OCI-LY1 (cell line): ENCODE data around the gene SELPLG.

Experiments used
- H2AFZ ChIP-seq: fragments of 200-600 bp; sonication (generic), shearing (Covaris generic); 2 replicates; pipeline ENCODE4 v1.6.0; 2014; ENCODE audit warnings: antibody characterized with exemption, mild to moderate bottlenecking, low read length
- H3F3A ChIP-seq: fragments of 200-600 bp; sonication (generic), shearing (Covaris generic); 2 replicates; pipeline ENCODE4 v1.6.0; 2014; ENCODE audit warnings: mild to moderate bottlenecking, antibody characterized with exemption, low read length, moderate library complexity; ENCODE audit not compliant: insufficient read depth
- H3K27ac ChIP-seq: fragments of 200-600 bp; sonication (generic); 2 replicates; pipeline ENCODE4 v1.5.1; 2014; ENCODE audit warnings: low read length, mixed run types, mild to moderate bottlenecking, low read depth; ENCODE audit not compliant: poor library complexity, severe bottlenecking
- H3K27me3 ChIP-seq: fragments of 200-600 bp; sonication (generic); 2 replicates; pipeline ENCODE4 v1.6.0; 2014; ENCODE audit warnings: antibody characterized with exemption, mild to moderate bottlenecking, low read length, moderate library complexity; ENCODE audit not compliant: insufficient read depth
- H3K36me3 ChIP-seq: fragments of 200-600 bp; sonication (generic); 2 replicates; pipeline ENCODE4 v1.6.1; 2014; ENCODE audit warnings: mild to moderate bottlenecking, antibody characterized with exemption, low read length, moderate library complexity, mixed read lengths; ENCODE audit not compliant: insufficient read depth
- H3K4me1 ChIP-seq: fragments of 200-600 bp; sonication (generic); 2 replicates; pipeline ENCODE4 v1.5.1; 2014; ENCODE audit warnings: mild to moderate bottlenecking, low read length, moderate library complexity; ENCODE audit not compliant: insufficient read depth, severe bottlenecking
- H3K4me2 ChIP-seq: fragments of 200-600 bp; sonication (generic), shearing (Covaris generic); 2 replicates; pipeline ENCODE4 v1.6.1; 2014; ENCODE audit warnings: low read length
- H3K4me3 ChIP-seq: fragments of 200-600 bp; sonication (generic); 2 replicates; pipeline ENCODE4 v1.5.1; 2014; ENCODE audit warnings: low read length, low read depth, mild to moderate bottlenecking, mixed read lengths; ENCODE audit not compliant: poor library complexity, severe bottlenecking
- H3K79me2 ChIP-seq: fragments of 200-600 bp; shearing (Covaris generic); 2 replicates; pipeline ENCODE4 v1.6.1; 2016; ENCODE audit warnings: mixed run types, low read length, mixed read lengths; ENCODE audit not compliant: insufficient read depth
- H3K9ac ChIP-seq: fragments of 200-600 bp; sonication (generic), shearing (Covaris generic); 2 replicates; pipeline ENCODE4 v1.6.1; 2014; ENCODE audit warnings: mild to moderate bottlenecking, low read length, mixed read lengths
- H3K9me2 ChIP-seq: fragments of 200-600 bp; sonication (generic), shearing (Covaris generic); 2 replicates; pipeline ENCODE4 v1.6.1; 2014; ENCODE audit warnings: low read depth, mild to moderate bottlenecking, low read length, mixed read lengths
- H3K9me3 ChIP-seq: fragments of 200-600 bp; shearing (Covaris generic); 2 replicates; pipeline ENCODE4 v1.6.1; 2014; ENCODE audit warnings: low read length, mixed read lengths
- H4K20me1 ChIP-seq: fragments of 200-600 bp; sonication (generic), shearing (Covaris generic); 2 replicates; pipeline ENCODE4 v1.6.0; 2016; ENCODE audit warnings: mild to moderate bottlenecking, low read length; ENCODE audit not compliant: insufficient read depth
- CTCF ChIP-seq: fragments of 200-600 bp; sonication (generic), shearing (Covaris generic); IDR thresholded peaks from 2 replicates; pipeline ENCODE4 v1.5.1; 2017; ENCODE audit warnings: mild to moderate bottlenecking, antibody characterized with exemption, low read length, moderate library complexity, mixed read lengths
- EZH2 ChIP-seq: fragments of 200-600 bp; sonication (generic), shearing (Covaris generic); IDR thresholded peaks from 2 replicates; pipeline ENCODE4 v1.8.0; 2017; ENCODE audit warnings: borderline replicate concordance, mixed run types, mild to moderate bottlenecking, antibody characterized with exemption, low read length, moderate library complexity, mixed read lengths

SELPLG gene

GRCh38 chr12:108606492-108606891, 27.2 kb downstream of the SELPLG start:
- no peak overlapping the region for H3K4me2 ChIP-seq
- H3F3A ChIP-seq = no peaks in the 10 kb centered on the region
- no peaks in the 10 kb centered on the region for H3K9me2 ChIP-seq
- H3K27ac ChIP-seq = no peak overlapping the region
- H3K9ac ChIP-seq = no peak overlapping the region
- H4K20me1 ChIP-seq = no peaks in the 10 kb centered on the region
- no peak overlapping the region for H2AFZ ChIP-seq
- no peak for TF ChIP-seq CTCF
- TF ChIP-seq EZH2 = no peak
- no peaks in the 10 kb centered on the region for H3K4me1 ChIP-seq
- no peaks in the 10 kb centered on the region for H3K27me3 ChIP-seq
- no peaks in the 10 kb centered on the region for H3K9me3 ChIP-seq
- H3K79me2 ChIP-seq = no peaks in the 10 kb centered on the region
- no peak overlapping the region for H3K4me3 ChIP-seq
- H3K36me3 ChIP-seq = no peaks in the 10 kb centered on the region

DNA sequence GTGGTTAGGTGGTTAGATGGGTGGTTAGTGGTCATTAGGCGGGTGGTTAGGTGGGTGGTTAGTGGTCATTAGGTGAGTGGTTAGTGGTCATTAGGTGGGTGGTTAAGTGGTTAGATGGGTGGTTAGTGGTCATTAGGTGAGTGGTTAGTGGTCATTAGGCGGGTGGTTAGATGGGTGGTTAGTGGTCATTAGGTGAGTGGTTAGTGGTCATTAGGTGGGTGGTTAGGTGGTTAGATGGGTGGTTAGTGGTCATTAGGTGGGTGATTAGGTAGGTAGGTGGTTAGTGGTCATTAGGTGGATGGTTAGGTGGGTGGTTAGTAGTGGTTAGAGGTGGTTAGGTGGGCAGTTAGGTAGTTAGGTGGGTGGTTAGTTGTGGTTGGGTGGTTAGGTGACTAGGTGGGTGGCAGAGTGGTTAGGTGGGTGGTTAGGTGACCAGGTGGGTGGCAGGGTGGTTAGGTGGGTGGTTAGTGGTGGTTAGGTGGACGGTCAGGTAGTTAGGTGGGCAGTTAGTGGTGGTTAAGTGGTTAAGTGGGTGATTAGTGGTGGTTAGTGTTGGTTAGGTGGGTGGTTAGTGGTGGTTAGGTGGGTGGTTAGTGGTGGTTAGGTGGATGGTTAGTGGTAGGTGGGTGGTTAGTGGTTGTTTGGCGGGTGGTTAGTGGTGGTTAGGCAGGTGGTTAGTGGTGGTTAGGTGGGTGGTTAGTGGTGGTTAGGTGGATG, 27.8 kb downstream of the SELPLG start:
- Histone ChIP-seq H3F3A (no peaks in the 10 kb centered on the region), H3K27ac (no peak overlapping the region), H3K4me1 (no peaks in the 10 kb centered on the region), H3K36me3 (no peaks in the 10 kb centered on the region), H3K27me3 (no peaks in the 10 kb centered on the region), H3K4me2 (no peak overlapping the region), H4K20me1 (no peaks in the 10 kb centered on the region), H3K9me3 (no peaks in the 10 kb centered on the region), H3K9me2 (no peaks in the 10 kb centered on the region), H3K4me3 (no peak overlapping the region), H2AFZ (no peak overlapping the region), H3K9ac (no peak overlapping the region), H3K79me2 (no peaks in the 10 kb centered on the region)
- TF ChIP-seq CTCF = no peak
- no peak for TF ChIP-seq EZH2

GRCh38 chr12:108605000-108605689, 28.5 kb downstream of the SELPLG start:
- H3K4me2 ChIP-seq = no peak overlapping the region

More at GRCh38 chr12:108605000-108605689, 28.5 kb downstream of the SELPLG start:
- Histone ChIP-seq H3K36me3 (no peaks in the 10 kb centered on the region), H3K27ac (no peak overlapping the region), H2AFZ (no peak overlapping the region), H3K27me3 (no peaks in the 10 kb centered on the region), H3K9ac (no peak overlapping the region), H3F3A (no peaks in the 10 kb centered on the region), H3K4me3 (no peak overlapping the region), H3K79me2 (no peaks in the 10 kb centered on the region), H3K9me2 (no peaks in the 10 kb centered on the region), H3K9me3 (no peaks in the 10 kb centered on the region), H3K4me1 (no peaks in the 10 kb centered on the region), H4K20me1 (no peaks in the 10 kb centered on the region)
- TF ChIP-seq EZH2 (no peak), CTCF (no peak)
